GM12864 (cell line): ENCODE measurements around the gene PKP1.

Source experiments
- DNase-seq: peaks from one replicate; pipeline ENCODE4 v3.0.0-alpha.2; 2011; ENCODE audit warnings: low read depth
- H3K4me3 ChIP-seq: 2 replicates; pipeline ENCODE4 v1.5.1; 2011; ENCODE audit warnings: mild to moderate bottlenecking, low read depth, low read length, control low read depth
- TF ChIP-seq, protein P1 (sequence below): IDR thresholded peaks from 2 replicates; pipeline ENCODE4 v1.5.1; 2011; ENCODE audit warnings: low read depth, mild to moderate bottlenecking, moderate library complexity, low read length, control low read depth, inconsistent platforms; ENCODE audit errors: missing control alignments

Gene PKP1

DNA sequence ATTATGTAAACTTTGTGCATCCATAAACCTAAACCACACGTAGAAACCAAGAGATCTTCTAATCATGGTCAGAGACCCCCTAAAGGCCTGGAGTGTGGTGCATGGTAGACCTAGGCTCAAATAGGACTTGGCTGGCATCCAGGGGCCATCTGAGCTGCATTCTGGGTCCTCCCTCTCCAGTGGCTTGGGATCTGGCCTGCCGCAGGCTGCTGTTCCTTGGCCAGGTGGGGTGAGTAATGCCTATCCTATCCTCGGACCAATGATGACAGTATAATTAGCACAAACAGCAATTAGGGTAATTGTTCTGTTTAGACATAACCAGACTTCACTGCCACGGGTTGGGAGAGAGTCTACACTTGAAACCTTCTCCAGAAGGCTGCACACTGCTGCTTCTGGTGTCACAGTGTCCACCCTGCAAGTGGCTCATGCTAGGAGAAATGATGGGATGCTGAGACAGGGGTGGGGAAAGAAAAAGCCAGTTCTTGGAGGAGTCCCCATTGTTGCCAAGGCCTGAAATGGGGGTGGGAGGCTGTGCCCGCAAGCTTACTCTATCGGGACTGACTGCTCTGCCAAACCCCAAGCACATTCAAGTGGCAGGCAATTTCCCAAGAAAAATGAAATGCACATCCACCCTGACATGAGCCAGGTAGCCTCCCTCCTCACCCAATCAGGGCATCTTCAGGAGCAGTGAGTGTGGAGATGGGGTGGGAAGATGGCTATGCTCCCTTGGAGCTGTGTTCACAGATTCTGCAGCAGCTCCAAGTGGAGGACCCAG lies 12.5 kb upstream of the PKP1 start:
- H3K4me3 ChIP-seq: no peak overlapping the region
- DNase-seq: no peak
- TF ChIP-seq, protein P1, sequence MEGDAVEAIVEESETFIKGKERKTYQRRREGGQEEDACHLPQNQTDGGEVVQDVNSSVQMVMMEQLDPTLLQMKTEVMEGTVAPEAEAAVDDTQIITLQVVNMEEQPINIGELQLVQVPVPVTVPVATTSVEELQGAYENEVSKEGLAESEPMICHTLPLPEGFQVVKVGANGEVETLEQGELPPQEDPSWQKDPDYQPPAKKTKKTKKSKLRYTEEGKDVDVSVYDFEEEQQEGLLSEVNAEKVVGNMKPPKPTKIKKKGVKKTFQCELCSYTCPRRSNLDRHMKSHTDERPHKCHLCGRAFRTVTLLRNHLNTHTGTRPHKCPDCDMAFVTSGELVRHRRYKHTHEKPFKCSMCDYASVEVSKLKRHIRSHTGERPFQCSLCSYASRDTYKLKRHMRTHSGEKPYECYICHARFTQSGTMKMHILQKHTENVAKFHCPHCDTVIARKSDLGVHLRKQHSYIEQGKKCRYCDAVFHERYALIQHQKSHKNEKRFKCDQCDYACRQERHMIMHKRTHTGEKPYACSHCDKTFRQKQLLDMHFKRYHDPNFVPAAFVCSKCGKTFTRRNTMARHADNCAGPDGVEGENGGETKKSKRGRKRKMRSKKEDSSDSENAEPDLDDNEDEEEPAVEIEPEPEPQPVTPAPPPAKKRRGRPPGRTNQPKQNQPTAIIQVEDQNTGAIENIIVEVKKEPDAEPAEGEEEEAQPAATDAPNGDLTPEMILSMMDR: no peak

DNA sequence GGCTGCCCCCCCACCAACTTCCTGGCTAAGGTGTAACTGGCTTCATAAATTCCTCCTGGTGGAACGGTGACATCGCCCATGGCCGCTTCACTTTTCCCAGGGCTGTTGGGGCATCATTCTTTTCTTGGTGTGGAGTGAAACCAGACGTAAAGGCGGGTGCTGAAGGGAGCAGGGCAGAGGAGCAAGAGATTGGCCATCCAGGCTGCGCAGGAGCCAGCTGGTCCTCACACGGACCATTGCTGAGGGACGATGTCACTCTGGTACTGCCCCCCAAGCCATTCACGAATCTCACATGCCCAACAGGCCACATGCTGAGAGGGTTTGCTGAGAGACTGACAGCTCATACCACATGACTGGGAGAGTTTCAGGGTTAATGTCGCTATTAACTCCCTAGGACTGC lies 10.5 kb upstream of the PKP1 start:
- DNase-seq: no peak
- TF ChIP-seq, protein P1: no peak
- no peak overlapping the region for H3K4me3 ChIP-seq

DNA sequence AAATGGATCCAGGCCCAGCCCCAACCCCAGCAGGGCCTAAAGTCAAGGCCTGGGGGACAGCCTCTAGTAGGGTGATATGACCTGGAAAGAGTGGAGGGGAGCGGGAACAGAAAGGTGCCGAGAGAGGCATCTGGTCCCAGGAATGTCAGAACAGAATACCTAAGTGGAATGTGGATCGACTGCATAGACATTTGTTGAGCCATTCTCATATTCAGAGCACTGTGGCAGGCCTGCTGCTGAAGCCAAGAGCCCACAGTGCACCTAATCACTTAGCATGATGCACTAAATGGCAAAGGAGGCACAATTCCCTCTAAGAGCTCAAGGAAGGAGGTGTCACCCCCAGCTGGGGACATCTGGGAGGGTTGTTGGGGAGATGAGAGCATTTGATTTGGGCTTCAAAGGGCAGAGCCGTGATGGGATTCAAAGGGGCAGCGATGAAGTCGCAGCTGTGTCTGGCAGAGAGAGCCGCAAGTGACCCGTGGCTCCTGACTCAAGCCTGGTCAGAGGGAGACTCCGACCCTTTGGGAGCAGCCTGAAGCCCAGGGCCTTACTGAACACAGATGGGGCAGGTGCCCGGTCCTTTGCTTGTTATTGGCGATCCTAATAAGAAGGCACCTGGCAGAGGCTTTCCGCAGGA lies 8.6 kb upstream of the PKP1 start:
- no peak overlapping the region for H3K4me3 ChIP-seq
- DNase-seq: no peak
- TF ChIP-seq, protein P1: no peak

DNA sequence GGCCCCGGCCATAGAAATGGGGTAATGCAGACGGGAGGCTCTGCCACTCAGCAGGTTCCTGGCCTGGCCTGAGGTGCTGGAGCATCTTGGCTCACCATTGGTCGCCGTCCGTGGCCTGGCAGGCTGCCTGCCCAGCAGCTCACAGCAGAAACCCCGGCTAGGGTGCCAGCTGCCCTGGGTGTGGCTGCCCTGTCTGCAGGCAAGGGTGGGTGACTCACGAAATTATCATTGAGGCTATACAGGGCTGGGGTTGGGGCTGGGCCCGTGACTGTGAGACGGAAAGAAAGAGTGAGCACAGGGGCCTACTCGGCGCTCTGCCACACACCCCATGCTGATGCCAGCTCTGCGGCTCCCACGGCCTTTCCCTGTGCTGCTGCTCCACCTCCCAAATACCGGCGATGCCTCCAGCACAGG lies 8.0 kb upstream of the PKP1 start:
- TF ChIP-seq, protein P1: no peak
- no peak overlapping the region for H3K4me3 ChIP-seq
- no peak for DNase-seq

DNA sequence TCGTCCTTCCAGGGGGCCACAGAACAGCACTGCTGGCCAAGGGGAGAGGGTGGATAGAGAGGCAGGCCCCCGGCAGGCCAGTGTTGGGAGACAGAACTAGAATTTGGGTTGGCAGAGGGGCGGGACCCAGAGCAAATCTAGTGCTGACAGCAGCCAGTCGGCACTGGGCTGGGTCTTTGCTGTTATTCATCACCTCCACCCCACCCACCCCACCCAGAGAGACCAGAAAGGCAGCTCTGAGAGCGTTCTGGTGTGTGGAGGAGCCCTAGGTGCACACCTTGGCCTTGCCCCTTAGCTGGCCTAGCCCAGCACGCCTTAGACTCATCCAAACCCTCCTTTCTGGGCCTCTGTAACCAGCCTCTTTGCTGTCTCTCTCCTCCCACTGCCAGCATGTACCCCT lies 6.4 kb upstream of the PKP1 start:
- no peak for DNase-seq
- H3K4me3 ChIP-seq: no peak overlapping the region
- TF ChIP-seq, protein P1: no peak

DNA sequence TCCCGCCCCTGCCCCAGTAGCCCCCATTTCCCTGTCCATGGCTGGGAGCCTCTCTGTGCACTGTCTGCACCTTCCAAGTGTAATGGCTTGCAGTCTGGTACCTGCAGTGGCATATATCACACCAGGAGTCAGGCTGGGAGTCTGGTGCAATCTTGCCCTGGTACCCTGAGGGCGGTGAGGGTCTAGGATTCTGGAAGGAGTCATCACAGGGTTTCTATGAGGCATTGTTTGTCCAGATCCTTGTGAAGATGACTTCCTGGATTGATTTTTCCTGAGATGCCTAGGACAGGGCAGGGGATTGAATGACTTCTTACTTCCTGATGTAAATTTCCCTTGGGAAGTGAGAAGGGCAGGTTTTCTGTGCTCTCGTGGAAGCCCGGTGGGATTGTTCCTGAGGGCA lies 5.9 kb upstream of the PKP1 start:
- DNase-seq: no peak
- H3K4me3 ChIP-seq: no peak overlapping the region
- TF ChIP-seq, protein P1: no peak
